ENCODE results near the gene HS6ST2.

HS6ST2 gene

DNA sequence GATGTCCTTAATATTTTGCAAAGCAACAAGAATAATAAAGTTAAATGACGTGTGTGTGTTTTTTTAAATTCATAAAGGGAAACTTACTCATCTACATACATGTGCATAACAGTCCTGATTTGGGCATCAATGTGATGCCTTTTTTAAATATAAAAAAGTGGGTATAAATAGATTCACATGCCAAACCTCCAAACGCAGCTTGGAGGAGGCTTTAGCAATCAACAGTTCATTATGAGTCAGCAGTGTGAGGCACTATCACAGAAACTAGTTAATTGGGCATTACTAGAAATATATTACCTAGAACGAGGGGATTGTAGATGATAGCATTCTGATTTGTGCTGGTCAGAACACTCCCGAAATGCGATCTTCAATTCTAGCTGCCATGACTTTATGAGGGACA, 115.1 kb downstream of the HS6ST2 start:
- no peak for DNase-seq

DNA sequence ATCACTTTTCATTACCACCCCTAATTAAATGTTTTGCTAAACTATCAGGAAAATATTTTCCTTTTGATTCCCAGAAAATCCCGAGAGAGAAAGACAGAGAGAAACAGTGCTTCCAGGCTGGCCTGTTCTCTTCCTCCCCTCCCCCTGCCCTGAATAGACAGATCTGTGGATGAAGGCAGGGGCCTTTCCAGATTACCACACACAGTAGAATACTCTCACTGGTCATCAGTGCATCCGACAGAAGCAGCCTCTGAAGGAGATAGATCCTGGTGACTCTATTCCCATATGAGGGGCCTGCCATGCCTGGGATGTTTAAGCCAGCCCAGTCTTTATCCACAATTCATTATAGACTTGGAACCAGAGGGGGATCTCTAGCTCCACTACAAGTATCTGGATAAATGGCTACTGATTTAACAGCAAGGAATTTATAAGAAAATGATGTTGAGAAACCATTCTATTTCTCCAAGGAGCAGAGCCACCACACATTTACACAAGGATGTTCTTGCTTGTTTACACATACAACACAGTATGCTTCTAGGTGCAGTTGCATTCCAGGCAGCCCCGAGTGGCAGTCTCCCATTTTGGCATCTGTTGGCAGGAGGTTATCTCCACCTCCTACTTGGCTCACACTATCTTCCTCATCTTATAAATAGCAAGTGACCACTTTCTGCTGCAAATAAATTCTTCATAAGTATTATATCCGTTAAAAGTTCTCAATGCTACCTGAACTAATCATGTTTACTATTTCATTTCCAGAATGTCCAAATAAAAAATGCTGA, 115.8 kb downstream of the HS6ST2 start:
- no peak for DNase-seq

DNA sequence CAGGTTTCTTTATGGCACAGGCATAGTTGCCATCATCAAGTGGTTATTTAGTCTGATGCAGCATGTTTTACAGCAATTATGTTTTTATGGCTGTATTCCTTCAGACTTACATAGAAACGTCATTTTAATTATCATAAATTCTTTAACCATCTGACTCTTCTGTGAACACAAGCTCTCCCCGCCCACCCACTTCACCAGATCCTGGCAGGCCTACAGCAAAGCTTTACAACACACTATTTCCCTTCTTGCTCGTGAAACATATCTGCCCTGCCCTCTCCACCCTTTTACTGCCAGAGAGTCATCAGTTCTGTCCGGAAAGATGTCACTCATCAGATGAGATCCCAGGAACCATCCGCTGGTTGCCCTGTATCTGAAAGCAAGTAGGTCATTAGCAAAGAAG, 120.5 kb downstream of the HS6ST2 start:
- DNase-seq: no peak

DNA sequence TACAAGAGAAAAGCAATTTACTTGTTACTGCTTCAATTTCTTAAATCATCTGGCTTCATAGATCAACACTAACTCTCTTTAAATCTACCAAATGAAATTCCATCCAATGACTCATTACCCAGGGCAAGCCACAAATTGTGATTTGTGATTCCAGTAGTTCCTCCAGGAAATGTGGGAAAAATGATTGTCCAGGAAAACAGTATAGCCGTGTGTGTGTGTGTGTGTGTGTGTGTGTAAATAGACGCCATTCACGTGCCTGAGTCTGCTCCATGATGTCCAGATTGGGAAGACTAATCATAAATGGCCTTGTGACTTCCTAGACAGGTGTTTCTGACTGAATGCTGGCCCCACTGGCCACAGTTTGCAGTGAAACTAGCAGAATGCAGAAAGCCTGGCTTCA, 121.3 kb downstream of the HS6ST2 start:
- DNase-seq: no peak

DNA sequence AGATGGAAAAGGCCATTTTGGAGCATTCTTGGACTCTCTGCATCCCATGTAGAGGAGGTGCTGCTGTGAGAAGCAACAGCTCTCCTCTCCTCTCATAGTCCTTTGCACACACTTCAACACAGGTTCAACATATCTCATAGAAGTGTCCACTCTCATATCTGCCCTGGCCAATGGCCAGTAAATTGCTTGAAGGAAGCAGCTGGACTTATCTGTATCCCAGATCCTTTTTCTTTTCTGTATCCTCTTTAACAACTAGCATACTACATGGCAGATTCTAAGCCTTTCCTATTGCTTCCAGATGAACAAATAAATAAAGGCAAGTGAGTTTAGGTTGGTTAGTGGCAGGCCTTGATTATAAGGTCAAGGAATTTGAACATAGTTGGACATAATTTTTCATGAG, 122.0 kb downstream of the HS6ST2 start:
- DNase-seq: no peak

DNA sequence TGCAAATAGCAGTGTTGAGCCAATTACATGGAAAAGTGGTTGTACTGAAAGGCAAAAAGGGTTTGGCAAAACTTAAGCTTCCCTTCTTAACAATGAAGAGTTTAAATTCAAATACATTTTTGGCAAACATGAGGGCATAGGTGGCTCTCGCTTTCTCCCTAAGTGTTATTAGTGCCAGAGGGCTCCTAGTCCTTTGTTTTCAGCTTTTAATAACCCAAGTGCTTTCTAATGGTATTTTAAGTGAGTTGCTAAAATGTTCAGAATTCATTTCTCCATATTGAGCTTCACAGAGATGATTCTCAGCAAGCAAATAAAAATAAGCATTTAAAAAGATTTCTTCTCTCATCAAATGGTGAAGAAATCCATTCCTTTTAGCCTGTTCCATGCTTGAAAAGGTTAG, 123.7 kb downstream of the HS6ST2 start:
- DNase-seq: no peak

DNA sequence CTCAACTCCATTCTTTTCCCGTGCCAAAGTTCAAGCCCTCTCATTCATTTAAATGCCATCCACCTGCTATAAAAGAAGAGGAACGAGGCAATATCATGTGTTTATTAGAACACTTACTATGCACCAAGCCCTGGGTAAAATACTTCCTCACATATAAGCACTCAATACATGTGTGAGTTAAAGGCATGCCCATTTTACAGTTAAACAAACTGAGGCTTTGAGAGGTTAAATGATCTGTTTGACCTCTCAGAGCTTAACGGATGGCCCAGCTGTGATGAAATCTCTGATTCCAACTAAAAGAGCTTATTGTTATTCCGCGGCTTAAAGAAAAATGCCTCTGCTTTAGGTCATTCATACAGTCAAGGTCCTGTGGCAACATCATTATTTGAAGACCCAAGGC, 124.3 kb downstream of the HS6ST2 start:
- no peak for DNase-seq

DNA sequence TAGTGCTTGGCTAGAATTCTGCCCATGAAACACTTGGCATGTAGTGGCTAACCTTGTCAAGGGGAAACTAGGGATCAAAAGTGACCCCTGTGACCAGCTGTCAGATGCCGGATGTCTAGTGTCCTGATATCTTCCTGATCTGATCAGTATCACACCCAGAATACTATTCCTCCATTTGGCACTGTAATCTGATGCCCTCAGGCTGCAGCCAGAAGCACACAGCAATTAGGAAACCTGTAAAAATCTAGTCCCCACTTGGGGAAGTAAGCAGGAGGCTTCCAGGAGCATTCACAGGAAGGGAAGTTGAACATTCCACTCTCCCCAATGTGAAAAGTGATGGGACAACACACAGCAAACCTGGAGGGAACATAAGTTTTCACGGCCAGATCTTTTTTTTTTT, 125.1 kb downstream of the HS6ST2 start:
- DNase-seq: no peak

DNA sequence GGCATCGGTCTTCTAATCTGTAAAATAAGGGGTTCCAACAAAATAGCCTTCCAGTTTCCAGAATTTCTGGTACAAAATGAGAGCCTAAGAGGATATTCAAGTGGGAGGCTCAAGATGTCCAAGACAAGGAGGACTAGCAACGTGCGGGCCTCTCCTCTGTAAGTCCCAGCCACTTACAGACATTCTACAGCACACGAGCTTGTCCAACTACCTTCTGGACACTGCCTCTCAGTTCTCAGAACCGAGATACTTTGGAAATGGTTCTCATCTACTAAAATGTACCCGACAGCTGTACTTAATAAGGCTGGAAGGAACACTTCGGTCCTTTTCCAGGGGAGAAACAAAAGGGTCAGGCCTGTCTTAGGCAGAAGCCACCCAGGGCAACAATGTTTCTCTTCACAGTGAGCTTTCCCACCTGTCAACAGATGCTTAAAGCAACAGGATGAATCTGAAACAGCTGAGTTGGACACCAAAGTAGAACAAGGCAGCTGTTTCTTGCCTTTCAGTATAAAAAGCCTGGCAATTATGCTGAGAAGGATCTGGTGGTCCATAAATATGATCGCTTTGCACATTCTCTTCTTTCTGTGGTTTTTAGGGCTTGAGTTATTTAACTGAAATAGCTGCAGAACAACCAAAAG, 127.0 kb downstream of the HS6ST2 start:
- DNase-seq: no peak

DNA sequence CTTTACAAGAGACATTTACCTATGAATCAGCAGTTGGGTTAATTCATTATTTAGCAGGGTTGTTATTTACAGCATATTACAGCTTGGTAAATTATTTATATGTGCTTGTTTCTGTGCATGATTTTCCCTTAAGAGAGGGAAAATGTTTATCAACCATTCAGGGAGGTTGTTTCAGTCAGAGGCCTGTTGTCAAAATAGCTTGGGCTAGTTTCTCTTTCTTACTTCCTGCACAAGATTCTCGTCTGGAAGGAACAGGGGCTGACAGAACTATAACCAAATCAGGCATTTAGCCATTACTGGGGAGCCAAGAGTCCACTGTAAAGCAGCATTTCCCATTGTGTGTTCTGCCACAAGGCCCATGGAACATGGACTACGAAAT, 135.8 kb downstream of the HS6ST2 start:
- no peak for DNase-seq

DNA sequence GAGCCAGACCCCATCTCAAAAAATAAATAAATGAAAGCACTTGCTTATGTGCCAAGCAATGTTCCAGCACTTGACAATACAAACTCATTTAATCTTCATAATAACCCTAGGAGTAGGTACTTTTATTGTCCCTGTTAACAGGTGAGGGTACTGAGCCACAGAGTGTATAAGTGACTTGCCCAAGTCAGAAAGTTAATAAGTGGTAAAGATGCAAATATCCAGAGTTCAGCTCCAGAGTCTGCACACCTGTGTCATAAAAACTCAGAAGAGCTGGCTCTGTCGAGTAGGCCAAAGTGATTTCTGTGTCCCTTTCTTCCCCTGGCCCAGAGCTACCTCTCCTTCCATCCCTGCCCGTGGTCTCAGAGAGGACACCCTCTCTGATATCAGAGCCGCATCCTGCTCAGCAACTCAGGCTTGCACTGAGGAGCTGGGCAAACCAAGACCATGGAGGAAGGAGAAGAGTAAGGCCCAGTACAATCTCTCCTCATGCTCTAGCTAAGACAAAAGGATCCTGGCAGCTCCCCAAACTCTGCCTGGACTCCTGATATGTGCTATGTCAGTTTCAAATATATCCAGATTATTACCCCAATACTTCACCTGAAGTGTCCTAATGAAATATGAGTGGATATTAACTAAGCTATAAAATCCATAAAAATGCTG, 136.3 kb downstream of the HS6ST2 start:
- DNase-seq: no peak

DNA sequence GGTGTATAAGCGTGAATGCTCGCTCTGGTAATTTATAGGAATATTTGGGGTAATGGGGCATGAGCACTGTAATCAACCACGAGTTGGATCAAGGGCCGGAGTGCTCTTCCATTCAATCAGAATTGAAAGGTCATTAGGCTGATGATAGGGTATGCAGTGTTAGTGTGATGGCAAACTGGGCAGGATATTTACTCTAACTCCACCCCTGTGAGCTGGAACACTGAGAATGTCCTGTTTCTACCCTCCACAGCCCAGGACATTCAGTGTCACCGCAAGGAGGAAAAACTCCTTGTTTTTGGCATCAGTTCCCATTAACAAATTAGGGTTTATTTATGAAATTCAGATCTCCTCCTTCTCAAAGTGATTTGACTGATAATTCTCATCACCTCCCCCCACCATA, 137.8 kb downstream of the HS6ST2 start:
- no peak for DNase-seq

DNA sequence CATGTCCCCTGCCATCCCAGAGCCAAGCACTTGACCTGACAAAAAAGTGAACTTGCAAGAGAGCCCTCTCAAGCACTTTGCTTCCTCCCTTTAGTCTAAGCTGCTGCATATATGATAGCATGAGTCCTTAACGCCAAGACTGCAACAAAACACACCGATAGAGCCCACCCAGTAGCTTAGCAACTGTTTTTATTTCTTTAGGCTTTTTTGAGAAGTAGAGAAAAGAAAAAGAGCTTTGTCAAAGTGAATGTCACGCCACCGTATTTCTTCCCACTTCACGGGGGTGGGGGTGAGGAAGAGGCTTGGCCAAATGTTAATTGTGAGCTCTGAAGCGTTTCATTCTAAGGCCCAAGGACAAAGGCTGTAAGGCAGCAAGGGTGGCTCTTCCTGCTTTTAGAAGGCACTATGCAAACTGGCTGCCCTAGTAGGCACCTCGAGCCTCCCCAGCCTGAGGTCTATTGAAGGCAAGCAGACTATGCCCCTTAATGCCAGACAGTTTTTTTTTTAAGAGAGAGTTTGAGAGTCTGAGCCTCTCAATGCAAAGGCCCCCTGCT, 138.6 kb downstream of the HS6ST2 start:
- no peak for DNase-seq

DNA sequence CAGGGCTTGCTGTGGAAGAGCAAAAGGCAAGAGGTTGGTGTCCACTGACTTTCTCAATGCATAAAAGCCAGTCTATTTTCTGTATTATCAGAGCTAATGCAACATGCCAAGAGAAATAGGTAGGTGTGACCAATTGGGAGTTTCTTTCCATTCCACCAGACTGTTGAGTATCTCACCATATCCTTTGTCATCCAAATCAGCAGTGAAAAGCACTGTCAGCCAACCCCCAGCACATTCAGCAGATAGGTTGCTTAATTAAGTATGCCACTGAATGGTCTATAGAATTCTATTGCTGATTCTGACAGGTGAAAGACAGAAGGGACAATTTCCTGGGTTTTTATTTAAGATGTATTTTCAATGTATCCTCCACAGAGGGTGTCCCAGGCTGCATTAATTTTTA, 139.8 kb downstream of the HS6ST2 start:
- no peak for DNase-seq

DNA sequence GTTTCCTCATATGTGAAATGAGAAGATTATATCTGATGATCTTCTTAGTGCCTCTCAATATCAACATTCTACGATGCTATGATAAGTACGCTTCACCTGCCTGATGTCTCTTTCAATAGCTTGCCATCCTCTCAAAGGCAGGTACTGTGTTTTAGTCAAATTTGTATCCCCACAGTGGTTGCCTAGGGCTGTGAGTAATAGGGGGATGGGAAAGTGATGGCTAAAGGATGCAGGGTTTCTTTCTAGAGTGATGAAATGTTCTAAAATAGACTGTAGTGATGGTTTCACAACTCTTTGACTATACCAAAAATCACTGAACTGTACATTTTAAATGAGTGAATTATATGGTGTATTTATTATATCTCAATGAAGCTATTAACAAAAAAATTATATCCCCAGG, 142.8 kb downstream of the HS6ST2 start:
- no peak for DNase-seq

DNA sequence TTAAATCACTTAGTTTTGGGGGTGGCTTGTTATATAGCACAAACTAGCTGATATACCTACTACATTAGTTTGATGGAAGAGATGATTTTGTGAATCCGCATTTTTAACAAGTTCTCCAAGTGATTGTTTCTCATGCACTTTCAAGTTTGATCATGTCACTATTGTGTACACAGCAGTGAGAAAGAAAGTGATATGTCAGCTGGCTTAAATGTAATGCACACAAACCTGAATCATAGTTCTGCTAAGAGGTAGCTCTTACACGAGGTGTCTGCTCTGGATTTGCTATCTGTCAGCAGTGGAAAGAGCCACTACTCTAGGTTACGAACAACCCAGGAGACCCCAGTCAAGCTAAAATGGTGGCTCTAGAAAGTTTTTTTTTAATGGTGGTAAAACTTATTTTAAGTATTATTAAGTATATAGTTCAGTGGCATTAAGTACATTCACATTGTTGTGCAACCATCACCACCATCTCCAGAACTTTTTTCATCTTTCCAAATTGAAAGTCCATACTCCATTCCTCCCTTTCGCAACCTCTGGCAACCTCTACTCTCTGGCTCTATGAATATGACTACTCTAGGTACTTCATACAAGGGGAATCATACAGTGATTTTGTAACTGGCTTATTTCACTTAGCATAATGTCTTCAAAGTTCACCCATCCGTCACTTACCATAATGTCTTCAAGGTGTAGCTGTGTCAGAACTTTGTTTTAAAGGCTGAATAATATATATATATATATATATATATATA, 147.3 kb downstream of the HS6ST2 start:
- no peak for DNase-seq

DNA sequence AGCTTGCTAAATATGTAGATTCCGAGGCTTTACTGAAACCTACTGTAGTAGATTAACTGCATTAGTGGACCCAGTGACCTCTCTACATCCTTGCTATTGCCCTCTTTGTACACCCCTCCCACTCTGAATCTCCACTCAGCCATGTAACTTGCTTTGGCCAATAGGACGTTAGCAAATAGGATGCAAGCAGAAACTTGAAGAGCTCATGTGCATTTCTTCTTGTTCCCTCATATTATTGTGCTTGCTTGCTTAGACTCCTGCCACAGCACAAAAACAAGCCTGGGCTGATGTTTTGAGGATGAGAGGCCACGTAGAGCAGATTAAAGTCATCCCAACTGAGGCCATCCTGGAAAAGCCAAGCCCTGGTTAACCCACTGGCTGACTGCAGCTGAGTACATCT, 147.9 kb downstream of the HS6ST2 start:
- DNase-seq: no peak

DNA sequence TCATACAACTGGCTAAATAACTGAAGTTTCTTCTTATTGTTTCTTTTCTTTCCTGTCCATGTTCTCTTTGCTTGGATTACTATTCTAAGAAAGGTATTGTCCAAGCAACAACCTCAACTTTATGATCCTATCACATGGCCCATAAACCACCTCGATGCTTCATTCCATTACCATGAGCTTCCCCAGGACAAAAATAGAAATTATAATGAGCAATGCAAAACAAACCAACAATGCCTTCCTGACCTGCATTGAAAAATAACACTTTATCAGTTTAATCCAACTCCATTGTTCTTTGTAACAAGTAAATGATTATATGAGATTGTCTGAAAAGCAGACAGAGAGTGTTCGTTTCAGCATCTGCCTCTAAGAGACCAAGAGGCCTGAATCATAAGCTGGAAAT, 148.8 kb downstream of the HS6ST2 start:
- DNase-seq: no peak

DNA sequence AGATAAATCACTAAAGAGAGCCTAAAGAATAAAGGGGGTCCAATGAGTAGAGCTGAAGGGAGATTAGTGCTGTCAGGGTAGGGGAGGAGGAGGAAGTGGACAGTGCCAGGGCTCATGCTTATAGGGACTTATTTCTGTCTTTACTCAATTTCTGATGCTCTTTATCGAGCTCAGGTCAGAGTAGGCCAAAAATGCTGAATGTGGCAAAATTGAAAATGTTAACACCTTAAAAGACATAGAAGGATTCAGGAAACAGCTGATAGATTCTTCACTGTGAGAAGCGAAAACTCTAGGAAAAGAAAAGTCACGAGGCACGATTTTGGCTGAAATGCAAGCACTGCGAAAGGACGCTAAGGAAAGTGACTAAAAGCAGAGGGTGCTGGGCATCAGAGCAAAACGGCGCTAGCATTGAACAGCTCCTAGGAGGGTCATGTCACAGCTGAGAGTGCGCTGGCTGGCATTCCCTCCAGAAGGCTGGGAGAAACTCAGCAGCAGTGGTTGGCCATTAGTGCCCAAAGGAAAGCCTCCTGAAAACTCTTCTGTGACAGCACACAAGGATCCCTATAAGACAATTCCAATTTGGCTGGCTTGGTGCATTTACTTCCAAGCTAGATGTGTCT, 150.9 kb downstream of the HS6ST2 start:
- no peak for DNase-seq

DNA sequence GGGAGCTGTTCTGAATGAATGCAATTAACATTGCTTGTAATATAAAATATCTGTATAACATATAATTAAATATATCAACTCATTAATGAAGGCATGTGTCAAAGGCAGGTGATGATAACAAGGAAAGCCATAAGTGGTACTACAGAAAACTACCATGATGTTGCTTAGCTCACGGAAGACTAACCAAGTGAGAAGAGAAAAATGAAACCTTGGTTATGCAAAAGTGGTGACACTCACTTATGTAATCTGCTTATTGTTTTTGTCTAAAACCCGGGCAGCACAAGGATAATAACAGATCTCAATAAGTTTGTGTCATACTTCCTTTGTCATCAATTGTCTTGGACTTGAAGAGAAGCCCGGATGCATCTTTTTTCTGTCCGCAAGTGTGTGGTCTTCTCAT, 156.4 kb downstream of the HS6ST2 start:
- DNase-seq: no peak

DNA sequence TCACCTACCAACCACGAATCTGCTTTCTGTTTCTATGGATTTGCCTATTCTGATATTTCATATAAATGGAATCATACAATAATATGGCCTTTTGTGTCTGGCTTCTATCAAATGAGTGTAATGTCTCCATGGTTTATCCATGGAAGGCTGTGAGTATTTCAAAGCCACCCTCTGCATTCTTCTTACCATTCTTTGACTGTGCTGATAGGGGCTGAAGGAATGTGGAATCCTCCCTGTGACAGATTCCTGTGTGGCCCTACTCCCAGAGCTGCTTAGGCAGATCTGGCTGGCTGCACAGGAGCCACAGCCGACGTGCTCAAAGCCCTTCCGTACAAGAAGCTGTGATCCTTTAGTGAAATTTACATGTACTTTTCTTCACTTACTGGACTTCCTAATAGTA, 163.2 kb downstream of the HS6ST2 start:
- DNase-seq: no peak

DNA sequence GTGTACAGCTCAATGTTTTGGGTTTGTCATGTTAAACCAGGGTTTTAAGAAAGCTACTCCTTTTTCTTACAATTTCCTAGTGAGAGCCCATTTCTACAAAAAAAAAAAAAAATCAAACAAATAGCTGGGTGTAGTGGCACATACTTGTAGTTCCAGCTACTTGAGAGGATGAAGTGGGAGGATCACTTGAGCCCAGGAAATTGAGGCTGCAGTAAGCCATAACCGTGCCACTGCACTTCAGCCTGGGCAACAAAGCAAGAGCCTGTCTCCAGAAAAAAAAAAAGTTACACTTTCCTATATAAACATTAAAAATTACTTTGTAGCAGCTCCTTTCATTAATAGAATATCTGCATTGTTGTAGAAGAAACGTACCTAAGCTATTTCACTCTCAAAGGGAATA, 166.7 kb downstream of the HS6ST2 start:
- DNase-seq: no peak

DNA sequence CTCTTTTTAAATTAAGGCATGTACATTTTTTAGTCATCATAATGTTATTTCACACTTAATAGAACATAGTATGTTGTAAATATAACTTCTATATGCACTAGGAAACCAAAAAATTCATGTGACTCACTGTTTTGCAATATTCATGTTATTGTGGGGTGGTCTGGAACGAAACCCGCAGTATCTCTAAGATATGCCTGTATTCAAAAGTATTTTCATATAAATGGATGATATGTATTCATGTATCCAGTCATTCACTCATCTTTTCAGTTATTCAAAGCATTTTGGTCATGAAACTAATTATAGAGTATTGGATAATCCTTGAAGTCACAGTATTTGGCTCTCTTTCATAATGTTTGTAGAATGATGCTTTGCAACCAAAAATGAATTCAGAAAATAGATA, 168.1 kb downstream of the HS6ST2 start:
- DNase-seq: no peak
